HG03565 (cell line): ENCODE results near the gene EFCAB11.

ENCODE experiments used
- ATAC-seq: cut with Tn5 transposase; IDR thresholded peaks from one replicate; pipeline ENCODE4 v1.9.1; 2021; ENCODE audit warnings: mild to moderate bottlenecking, moderate library complexity; ENCODE audit not compliant: unreplicated experiment

The EFCAB11 gene

DNA sequence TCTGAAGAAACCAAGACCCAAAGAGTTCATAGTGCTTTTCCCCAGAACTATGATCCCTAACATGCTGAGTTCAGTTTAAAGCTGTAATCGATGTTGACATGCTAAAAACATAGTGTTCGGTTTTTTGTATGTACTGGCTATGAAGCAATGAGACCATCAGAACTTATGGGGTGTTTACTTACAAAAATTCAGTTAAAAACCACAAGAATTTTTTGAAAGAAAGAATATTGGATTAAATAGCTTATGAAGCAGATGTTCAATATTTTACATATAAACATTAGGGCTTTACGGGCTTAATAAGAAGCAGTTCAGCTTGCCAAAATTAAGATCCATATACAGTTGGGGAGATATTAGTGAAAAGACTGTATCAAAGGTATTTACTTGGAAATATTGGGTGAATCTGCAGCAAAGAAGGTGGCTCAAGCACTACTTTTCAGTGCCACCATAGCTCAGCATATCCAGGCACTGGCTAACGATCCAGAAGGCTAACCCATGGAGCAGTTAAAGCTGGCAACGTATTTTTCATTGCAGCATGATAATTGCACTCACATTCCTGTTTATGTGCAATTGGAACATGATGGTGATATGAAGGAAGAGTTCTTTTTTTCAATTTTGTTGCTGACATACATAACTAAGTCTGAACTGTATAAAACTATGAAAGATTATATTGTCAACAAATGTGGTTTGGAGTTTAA lies 125.9 kb downstream of the EFCAB11 start:
- ATAC-seq: no peak

DNA sequence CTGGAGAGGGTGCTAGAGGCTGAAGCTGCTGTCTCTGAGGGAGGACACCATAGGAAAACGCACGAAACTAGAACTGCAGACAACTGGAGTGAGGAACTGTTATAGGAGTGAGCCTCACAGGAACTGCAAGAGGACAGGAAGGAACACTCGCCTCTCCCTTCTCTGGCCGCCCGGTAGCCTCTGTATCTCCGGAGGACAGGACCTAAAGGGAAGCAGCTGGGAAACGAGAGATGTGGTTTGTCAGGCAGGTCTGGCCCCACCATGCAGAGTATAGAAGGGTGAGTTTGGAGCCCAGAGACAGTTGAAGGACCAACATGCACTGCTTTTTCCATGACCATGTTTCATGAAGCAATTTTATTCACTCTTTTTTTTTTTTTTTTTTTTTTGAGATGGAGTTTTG lies 127.3 kb downstream of the EFCAB11 start:
- no peak for ATAC-seq

DNA sequence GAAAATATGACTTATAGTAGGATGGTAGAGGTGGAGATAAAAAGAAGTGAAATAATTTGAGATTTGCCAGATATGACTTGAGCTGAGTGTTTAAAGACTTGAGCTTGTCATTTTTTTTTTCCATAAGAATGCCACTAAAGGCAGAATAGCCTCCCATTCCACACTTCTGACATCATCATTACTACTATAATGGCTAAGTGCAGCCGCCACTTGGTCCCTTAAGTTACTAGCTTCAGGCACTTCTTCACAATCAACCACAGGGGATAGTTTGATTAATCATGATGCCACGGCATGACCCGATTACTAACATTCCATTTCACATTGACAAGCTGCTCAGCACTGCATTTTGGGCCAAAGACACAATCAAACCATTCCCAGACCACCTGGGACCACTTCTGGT lies 127.9 kb downstream of the EFCAB11 start:
- ATAC-seq: no peak

DNA sequence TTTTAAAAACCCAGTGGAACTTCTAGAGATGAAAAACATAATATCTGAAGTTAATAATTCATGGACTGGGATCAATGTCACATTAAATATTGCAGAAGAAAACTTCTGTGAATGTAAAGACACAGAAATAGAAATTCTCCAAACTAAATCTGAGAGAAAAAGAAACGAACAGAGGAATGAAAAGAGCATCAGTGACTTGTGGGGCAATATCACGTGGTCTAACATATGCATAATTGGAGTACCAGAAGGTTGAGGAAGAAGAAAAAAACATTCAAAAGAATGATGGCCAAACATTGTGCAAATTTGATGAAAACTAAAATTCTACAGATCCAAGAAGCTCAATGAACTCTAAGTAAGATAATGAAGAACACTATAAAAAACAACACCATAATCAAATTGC lies 130.8 kb downstream of the EFCAB11 start:
- no peak for ATAC-seq

DNA sequence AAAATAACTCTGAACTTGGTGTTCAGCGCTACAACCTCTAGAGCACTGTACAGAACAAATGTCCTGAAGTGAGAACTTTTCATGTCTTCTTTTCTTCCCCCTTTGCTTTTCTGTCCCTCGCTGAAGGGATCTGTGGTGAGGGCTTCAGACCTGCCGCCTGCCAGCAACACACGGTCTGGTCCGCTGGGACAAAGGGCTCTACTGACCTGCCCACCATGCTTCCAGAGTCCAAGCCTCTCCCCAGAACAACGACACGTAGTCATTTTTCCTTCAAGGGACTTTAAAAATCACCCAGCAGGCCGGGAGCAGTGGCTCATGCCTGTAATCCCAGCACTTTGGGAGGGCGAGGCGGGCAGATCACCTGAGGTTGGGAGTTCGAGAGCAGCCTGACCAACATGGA lies 140.4 kb downstream of the EFCAB11 start:
- ATAC-seq: no peak

DNA sequence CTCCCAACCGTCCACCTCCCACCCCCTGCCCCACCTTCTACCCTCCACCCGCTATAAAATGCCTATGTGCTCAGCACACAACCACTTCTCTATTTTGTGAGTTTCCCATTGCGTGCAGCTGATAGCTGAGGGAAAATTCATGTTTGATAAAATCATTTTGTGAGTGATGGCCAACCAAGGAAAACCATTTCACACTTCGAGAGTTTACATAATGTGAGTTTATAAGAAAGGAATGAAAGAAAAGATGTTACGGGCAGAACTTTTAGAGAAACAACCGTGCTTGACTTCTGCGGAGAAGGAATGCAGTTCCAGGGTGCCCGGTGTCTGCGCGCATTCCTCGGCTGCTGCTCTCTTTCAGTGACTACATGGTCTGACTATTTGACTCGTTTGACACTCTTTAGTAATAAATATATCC lies 140.9 kb downstream of the EFCAB11 start:
- ATAC-seq: no peak

DNA sequence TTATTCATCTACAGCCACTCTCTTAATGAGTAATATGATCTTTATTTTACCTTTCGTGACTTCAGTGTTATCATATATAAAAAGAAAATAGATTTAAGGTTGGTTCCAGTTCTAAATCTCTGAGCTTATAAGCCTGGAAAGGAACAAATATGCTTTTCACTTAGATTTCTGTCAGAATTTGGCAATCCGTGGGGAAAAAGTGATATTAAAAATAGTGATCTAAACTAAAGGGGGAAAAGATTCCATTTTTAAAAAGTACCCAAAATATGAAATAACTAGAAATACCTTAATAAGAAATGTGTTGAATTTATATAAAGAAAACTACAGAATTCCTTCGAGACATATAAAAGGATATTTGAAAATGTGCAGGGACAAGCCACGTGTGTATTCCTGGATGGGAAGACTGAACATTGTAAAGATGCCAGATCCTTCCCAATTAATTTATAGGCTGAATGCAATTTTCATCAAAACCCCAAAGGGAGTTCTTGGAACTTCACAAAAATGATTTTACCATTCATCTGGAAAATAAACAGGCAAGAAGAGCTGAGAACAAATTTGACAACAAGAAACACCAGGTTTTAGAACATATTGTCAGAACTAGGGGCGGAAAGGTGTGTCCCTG lies 142.5 kb downstream of the EFCAB11 start:
- ATAC-seq: no peak

DNA sequence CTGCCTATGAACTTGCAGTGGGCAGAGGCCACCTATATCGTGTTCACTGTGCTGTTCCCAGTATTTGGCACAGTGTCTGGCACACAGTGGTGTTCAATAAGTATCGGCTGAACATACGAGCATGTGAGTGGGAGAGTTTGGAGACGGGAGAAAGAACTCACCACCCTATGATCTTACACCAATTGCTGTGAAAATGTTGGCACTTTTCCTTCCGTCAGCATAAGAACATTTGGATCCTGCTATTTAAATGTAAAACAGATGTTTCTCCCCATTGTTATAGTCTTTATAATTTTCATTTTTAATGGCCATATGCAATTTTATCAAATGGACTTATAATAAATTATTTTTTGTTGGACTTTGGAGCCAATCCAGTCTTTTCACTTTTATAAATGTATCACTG lies 144.4 kb downstream of the EFCAB11 start:
- ATAC-seq: no peak

DNA sequence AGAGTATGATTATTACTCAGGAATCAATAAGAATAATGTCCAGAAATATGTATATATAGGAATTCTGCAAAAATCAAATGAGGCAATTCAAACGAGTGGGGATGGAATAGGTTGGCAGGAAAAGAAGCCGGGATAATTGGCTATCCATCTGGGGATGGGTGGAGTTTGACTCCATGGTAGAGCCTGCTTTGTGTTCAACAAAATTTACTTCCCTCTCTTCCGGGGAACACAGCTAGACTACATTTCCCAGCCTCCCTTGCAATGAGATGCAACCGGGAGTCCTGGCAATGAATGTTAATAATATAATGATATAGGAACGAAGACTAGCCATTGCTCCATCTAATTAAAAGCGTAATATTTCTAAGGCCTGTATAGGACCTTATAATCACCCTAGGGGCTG lies 146.6 kb downstream of the EFCAB11 start:
- no peak for ATAC-seq

DNA sequence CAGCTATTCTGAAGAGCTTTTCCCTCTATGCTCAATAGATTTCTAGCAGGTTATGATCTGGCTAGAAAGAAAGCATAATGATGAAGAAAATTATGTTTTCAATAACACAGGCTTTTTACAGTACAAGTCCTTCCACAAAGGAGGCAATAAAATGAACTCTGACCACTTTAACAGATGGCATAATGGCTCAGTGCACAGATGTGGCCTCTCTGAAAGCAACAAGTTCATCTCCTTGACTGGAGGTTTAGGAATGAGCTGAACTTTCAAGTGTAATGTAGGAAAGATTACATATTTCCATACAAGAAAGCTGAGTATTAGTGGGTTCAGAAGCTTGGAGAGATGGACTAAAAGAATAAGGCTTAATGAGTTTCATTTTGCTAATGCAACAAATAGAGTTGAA lies 147.4 kb downstream of the EFCAB11 start:
- ATAC-seq: no peak

DNA sequence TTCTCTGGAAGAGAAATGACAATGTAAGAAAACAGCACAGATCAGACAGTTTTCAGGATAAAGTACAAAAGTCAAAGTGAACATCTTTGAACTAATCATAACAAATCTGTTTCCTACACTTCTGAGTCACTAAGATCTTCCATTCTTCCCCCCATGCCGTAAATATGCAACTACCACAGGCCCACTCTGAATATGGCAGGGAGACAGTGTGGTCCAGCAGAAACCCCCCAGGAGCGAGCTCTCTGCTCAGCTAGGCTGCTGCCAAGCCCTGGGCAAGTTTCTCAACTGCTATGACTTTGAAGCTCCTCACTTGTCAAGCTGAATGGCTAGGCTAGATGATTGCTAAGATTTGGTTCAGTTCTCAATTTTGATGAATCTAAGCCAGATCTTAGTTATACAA lies 148.1 kb downstream of the EFCAB11 start:
- no peak for ATAC-seq

DNA sequence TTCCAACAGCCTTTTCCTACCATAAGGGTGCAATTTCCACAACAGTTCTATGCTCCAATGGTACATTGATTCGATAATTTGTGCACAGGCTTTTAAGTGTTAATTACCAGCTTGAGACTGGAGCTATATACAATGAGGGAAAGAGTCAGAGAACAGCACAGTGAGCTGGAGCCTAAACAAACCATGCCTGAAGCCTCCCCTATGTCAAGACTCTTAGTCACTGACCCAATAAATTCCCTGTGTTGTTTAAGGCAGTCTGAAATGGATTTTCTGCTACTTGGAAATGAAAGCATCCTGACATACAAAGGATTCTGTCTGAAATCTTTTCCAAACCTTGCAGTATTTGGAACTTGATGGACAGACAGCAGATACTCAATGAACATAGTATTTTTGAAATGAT lies 149.0 kb downstream of the EFCAB11 start:
- no peak for ATAC-seq

DNA sequence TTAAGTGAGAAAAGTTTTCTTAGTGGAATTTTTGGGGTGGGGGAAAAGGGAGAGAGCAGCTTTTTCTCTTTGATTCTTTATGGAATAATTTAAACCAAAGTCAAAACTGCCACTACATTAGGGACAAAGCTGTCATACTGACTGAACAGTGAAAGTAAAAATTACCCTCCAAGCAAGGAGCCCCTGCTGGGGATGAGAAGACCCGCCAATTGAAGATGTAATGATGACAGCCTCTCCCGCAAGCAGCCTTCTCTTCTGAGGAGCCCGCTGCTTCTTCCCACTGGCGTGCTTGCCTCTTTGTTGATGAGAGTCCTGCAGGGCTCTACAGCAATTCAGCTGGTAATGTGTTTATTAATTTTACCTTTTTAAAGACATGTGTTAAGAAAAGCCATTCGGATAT lies 151.0 kb downstream of the EFCAB11 start:
- no peak for ATAC-seq

DNA sequence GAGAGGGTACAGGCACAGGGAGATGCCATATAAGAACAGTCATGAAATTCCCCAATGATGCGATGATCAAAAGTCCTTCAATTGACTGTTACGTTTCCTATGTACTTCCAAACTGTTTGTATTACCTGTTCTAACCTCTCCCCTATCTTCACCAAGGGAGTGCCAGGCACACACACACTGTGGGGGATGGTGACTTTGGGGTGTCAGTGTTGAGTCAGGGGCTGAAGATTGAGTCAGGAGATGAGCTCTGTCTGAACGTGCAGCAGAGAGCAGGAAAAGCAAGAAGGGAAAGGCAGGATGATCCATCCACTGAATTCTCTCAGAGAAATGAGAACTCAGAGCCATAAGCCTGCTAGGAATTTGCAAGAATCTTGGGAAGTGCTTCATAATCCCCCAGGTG lies 153.4 kb downstream of the EFCAB11 start:
- no peak for ATAC-seq

DNA sequence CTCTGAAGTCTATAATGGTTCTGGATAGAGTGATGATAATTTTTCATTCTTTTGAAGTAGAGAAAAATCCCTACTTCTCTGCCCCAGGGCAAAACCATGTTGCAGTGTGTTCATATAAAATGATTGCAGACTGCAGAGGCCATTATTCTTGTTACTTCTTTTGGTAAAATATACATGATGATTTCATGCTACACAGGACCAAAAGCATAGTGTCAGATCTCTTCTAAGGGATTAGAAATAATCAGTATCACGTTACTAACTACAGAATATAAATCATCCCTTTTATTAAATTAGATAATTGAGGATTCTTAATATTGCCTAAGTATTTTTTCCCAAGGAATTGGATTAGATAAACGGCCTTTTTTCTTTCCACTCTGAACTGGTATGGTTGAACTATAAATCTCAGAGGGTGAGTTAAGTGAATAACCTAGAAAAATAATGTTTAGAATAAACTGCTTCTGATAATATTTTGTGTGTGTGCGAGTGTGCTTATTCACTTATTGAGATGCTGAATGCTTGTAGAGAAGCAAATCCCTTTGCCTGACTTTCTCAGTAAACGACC lies 156.2 kb downstream of the EFCAB11 start:
- ATAC-seq: no peak

DNA sequence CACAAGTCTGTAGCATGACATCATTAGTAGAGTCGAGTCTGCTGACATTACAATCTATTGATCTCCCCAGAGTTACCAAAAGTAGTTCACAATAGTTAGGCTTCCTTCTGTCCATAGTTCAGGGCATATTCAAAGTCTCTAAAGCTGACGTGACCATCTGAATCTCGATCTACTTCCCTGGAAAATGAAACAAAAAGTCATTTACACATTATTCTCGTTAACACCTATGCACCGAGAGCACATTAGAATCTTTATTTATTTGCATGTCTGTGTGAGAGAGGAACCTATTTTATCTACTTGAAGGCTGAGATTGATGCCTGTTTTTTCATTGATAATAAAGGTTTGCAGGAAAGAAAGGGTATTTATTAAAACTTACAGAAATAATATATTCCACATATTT lies 157.4 kb downstream of the EFCAB11 start:
- ATAC-seq: no peak

DNA sequence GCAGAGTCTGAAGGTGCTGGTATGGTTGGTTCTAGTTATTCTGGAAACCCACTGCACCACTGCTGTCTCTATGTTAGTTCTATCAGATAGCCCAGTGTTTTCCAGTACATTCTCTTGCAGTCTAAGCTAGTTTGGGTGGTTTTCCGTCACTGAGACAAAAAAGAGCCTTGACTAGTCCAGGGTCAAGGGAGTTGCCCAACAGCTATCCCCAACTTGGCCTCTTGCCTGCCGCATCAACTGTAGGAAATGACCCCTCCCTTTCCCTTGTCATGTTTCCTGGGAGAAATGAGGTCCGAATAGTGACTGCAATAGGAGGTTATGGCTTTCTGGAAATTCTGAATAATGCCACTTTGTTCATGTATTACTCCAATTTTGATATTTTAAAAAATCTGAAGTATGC lies 160.4 kb downstream of the EFCAB11 start:
- no peak for ATAC-seq

DNA sequence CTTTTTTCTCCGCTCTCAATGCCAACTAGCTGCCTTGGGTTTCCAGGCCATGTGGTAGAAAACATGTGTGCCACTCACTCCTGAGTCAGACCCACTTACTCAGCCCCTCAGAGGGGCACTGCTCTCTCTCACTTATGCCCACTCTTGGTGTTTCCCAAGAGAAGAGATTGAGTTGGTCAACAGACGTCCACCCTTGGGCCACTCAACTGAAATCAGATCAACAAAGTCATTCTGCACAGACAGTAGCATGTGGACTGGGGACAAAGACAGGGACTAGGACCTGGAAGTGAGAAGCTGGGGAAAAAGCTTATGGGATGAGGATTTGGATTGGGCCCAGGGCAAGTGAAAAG lies 161.2 kb downstream of the EFCAB11 start:
- ATAC-seq: no peak

DNA sequence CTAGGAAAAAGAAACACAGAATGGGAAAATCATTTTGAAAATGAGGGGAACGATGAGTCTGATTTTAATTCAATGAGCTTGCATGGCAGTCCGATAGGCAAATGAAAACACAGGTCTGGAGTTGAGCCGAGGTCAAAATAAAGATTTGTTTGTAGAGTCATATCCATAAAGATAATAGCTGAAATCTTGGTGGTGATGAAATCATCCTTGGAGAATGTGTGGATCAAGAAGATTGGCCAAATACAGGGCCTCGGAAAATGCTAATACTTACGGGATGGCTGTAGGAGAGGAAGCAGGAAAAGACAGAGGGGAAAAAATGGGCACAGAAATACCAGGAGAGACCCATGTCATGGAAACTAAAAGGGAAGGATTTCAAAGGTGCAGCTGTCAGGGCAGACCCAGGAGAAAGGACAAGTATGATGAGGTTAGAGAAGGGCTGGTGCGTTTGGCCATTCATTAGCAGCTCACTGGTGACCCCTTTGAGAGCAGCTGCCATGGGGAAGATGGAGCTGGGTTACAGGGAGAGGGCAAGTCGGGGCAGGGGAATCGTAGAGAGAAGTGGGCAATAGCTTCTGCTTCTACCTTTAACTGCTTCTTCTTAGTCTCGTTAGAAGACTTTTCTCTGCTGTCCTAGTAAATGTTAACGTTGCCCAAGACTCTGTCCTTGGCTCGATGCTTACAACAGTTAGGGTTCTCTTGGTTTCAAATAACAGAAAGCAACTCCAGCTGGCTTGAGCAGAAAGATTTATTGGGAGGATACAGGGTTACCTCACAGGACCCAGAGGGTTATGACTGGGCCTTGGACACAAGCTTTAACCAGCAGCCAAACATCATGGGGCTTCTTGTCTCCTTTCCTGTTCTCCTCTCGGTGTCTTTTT lies 161.8 kb downstream of the EFCAB11 start:
- ATAC-seq: no peak

DNA sequence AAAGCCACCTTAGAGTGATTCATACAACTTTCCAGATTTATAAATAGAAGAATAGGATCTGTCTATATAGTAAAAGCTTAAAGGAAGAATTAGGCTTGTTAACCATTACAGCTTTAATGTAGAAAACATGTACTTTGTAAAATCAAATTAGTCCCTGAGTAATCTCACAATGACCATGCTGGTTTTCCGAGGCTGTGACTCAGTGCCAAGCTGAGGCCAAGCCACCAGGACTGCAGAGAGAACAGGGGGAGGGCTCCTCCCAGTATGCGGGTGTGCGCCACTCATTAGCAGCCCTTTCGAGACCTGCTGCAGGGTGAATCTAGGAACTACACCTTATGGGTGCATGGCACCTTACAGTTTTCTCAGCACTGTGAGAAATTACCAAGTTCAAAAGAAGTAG lies 167.0 kb downstream of the EFCAB11 start:
- ATAC-seq: no peak

DNA sequence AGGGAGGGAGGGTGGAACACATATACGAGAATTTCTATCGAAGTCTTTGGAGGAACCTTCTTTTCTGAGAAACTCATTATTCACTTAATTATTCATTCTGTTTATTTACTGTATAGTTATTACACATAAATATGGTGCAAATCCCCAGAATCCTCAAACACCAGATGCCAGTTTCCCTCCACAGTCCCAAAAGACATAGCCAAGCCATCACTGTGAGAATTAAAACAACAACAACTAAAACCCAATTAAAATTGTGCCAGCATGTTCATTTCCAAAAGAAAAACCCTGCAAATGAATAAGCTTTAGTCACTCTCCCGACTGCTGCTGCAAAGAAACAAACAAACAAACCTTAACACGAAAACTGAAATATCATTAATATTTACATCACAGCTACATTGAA lies 173.5 kb downstream of the EFCAB11 start:
- ATAC-seq: no peak

DNA sequence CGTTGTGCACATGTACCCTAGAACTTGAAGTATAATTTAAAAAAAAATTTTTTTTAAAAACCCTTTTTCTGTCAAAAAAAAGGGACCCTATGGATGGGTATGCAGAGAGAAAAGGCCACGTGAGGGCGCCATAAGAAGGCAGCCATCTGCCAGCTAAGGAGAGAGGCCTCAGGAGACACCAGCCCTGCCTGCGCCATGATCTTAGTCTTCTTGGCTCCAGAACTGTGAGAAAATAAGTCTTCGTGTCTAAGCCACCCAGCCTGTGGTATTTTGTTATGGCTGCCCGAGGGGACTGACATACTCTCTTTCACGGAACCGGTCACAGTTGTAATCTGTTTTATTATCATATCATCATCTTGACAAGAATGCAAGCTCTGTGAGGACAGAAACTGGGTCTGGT lies 174.8 kb downstream of the EFCAB11 start:
- ATAC-seq: no peak
